Thymus (tissue), 11 donors: ENCODE measurements around the gene FGFBP3. TPM values are rescaled to one million over a fixed set of nuclear protein-coding genes. Genes with fewer than 3 reads are reported as not detected.
A peak's percentile ranks its signal among the peaks of the same experiment; 100 is the strongest.

ENCODE experiments used
- DNase-seq, 9 donors: peaks; one replicate each; pipeline ENCODE4 v3.0.0-alpha.2; 2013; ENCODE audit warnings: low spot score in 9 of 9, low read depth in 6 of 9, missing footprints in 1 of 9
- H3K27ac ChIP-seq, 2 donors: one replicate each; pipeline ENCODE4 v1.5.1; 2013; ENCODE audit warnings: control low read depth in 1 of 2, low read depth in 1 of 2, low read length in 1 of 2, mild to moderate bottlenecking in 1 of 2, moderate library complexity in 1 of 2
- H3K27me3 ChIP-seq, 2 donors: one replicate each; pipeline ENCODE4 v1.5.1; 2013; ENCODE audit warnings: low read length in 1 of 2; ENCODE audit not compliant: control insufficient read depth in 2 of 2, insufficient read depth in 1 of 2
- H3K36me3 ChIP-seq, 2 donors: one replicate each; pipeline ENCODE4 v1.5.1; 2013; ENCODE audit warnings: low read length in 1 of 2, mild to moderate bottlenecking in 1 of 2, moderate library complexity in 1 of 2; ENCODE audit not compliant: control insufficient read depth in 2 of 2, insufficient read depth in 2 of 2
- H3K4me1 ChIP-seq, 2 donors: one replicate each; pipeline ENCODE4 v1.5.1; 2013; ENCODE audit warnings: low read length in 2 of 2; ENCODE audit not compliant: control insufficient read depth in 2 of 2, insufficient read depth in 2 of 2
- H3K4me3 ChIP-seq, 2 donors: one replicate each; pipeline ENCODE4 v1.5.1; 2013; ENCODE audit warnings: low read length in 2 of 2, control low read depth in 1 of 2, mild to moderate bottlenecking in 1 of 2
- H3K9me3 ChIP-seq, 2 donors: one replicate each; pipeline ENCODE4 v1.5.1; 2013; ENCODE audit warnings: low read length in 1 of 2, mild to moderate bottlenecking in 1 of 2; ENCODE audit not compliant: control insufficient read depth in 2 of 2, insufficient read depth in 1 of 2
- WGBS: extraction: QIAGEN DNeasy Blood & Tissue Kit; methylation state at CpG from one replicate; pipeline ENCODE4 v1.1.7; 2013; 5-methylcytosine and 5-hydroxymethylcytosine counted together
- polyA plus RNA-seq: library from polyadenylated mRNA; stranded (reverse); fragments of 200-250 nt; gene quantifications from one replicate; pipeline ENCODE4 v1.2.3, GENCODE V29; 2013
- total RNA-seq: library from RNA; stranded (reverse); fragments of 120-200 nt; gene quantifications from one replicate; pipeline ENCODE4 v1.2.4, GENCODE V29; 2013
- donor health status: healthy.

FGFBP3 gene
- total and polyA plus RNA-seq, 2 donors = 0.52 to 1.9 TPM

DNA sequence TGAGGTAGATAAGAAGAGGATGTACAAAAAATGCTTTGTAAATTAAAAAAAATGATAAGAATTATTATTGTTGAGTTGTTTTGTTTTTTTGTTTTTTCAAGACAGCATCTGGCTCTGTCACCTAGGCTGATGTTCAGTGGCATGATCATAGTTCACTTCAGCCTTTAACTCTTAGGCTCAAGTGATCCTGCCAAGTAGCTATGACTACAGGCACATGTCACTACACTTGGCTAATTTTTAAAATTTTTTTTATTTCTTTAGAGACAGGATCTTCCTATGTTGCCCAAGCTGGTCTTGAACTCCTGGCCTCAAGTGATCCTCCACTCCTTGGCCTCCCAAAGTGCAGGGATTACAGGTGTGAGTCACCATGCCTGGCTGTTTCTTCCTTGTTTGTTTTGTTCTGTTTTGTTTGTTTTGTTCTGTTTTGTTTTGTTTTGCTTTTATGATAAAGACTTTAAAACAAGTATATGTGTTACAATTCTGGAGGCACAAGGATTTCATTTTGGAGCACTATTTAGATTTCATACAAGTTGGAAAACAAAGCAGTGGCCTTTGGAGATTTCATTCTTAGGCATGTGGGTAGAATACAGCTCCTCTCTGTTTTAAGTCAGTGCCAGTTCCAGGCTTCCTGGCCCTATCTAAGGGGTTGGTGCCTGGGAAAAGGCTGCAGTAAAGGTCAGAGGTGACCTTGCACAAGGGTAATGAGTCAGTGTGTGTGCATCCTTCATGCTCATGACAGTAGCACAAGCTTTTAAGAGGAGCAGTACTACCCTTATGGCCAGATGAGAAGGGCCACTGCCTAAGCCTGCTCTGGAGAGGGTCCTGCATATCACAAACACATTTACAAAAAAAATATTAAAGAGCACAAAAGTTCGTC, 17.9 kb downstream of the FGFBP3 start:
- H3K4me3 ChIP-seq = no peak overlapping the region
- H3K9me3 ChIP-seq = no peaks in the 10 kb centered on the region
- DNase-seq = no peak
- H3K4me1 ChIP-seq = peaks cover 0 to 8% of the 10 kb centered on the region in 2 donors
- peaks cover 0 to 17% of the 10 kb centered on the region in 2 donors for H3K27me3 ChIP-seq
- H3K36me3 ChIP-seq = no peaks in the 10 kb centered on the region
- no peak overlapping the region for H3K27ac ChIP-seq
- WGBS = 98% methylated on average over 1 of the region's 1 CpG

DNA sequence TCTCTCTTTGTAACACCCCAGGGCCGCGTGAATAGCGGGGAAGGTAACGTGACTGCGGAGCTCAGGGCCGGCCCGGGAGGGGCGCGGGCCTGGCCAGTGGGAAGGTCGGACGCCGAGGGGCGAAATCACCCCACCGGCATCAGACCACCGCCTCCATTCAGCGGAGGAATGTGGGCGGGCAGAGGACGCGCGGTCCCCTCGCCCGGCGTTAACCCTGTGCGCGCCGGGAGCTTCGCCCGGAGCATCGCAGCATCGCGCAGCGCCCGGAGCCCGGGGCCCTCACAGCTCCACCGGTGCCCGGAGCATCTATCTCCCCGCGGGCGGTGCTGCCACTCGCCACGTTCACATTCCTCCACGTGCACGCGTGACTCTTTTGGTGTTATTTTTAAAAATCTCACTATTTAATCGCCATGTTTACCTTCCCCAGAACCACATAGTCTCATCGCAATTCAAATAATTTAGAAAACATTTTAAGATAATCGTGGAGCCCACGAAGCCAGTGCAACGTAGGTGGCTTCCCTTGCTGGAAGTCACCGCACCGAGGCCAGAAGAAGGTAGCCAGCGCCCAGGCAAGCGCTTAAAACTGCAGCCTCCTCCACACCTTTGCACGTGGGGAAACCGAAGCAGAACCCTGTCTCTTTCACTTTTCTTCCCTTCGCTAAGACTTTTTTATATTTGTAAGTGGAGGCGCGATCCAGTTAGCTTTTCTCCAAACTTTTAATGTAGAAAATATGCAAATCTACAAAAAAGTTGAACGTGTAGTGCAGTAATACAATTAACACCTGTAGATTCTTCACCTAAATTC, 21.8 kb downstream of the FGFBP3 start:
- peak in 2 of 9 donors; percentile 12 to 38 for DNase-seq
- H3K4me1 ChIP-seq = peaks cover 0 to 8% of the 10 kb centered on the region in 2 donors
- no peaks in the 10 kb centered on the region for H3K9me3 ChIP-seq
- no peak overlapping the region for H3K27ac ChIP-seq
- H3K4me3 ChIP-seq = peak overlapping the region; percentile 39 to 46
- H3K27me3 ChIP-seq = peaks cover 2 to 34% of the 10 kb centered on the region in 2 donors
- H3K36me3 ChIP-seq = no peaks in the 10 kb centered on the region
- WGBS = under 1% methylated on average over 59 of the region's 59 CpGs

DNA sequence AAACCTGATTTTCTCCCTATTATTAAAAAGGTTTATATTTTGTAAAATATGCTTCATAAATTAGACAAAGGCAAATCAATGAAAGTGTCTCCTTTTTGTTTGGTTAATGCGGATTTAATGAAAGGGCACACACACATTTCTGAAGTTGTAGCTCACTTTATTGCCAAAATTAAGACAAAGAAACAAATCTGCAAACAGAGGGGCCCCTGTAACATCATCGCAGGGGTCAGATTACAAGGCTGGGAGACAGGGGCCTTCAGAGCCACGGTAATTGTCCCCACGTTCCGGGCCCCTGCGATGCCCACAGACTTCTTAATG, 22.4 kb downstream of the FGFBP3 start:
- 24% methylated on average over 6 of the region's 6 CpGs for WGBS
- peaks cover 0 to 8% of the 10 kb centered on the region in 2 donors for H3K4me1 ChIP-seq
- H3K4me3 ChIP-seq = peak overlapping the region; percentile 39 to 46
- peaks cover 2 to 34% of the 10 kb centered on the region in 2 donors for H3K27me3 ChIP-seq
- no peak overlapping the region for H3K27ac ChIP-seq
- no peaks in the 10 kb centered on the region for H3K36me3 ChIP-seq
- no peaks in the 10 kb centered on the region for H3K9me3 ChIP-seq
- DNase-seq = no peak

DNA sequence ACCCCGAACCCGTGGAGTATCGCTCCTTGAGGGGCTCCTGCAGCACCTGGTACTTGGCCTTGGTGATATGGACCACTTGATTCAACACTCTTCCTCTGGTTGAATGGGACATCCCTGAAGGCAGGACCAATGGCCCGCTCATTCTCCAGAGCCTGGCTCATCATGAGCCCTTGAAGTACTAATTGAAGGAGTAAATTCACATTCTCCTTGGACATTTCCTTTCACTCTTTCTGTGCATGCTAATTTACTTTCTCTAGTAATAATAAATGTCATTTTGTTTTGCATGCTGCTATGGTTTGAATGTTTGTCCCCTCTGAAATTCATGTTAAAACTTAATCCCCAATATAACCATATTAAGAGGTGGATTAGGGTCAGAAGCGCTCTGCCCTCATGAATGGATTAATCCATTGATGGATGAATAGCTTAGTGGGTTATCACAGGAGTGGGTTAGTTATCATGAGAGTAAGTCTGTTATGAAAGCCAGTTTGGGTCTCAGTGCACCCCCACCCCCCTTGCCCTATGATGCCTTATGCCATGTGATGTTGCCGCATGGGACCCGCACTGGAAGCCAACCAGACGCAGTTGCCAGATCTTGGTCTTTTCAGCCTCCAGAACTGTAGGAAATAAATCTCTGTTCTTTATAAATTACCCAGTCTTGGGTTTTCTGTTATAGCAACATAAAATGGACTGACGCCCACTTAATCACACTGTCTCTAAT, 23.8 kb downstream of the FGFBP3 start:
- no peak overlapping the region for H3K27ac ChIP-seq
- no peaks in the 10 kb centered on the region for H3K9me3 ChIP-seq
- no peaks in the 10 kb centered on the region for H3K36me3 ChIP-seq
- no peak overlapping the region for H3K4me3 ChIP-seq
- peaks cover 0 to 8% of the 10 kb centered on the region in 2 donors for H3K4me1 ChIP-seq
- no peak for DNase-seq
- 98% methylated on average over 9 of the region's 9 CpGs for WGBS
- H3K27me3 ChIP-seq = peaks cover 2 to 34% of the 10 kb centered on the region in 2 donors

DNA sequence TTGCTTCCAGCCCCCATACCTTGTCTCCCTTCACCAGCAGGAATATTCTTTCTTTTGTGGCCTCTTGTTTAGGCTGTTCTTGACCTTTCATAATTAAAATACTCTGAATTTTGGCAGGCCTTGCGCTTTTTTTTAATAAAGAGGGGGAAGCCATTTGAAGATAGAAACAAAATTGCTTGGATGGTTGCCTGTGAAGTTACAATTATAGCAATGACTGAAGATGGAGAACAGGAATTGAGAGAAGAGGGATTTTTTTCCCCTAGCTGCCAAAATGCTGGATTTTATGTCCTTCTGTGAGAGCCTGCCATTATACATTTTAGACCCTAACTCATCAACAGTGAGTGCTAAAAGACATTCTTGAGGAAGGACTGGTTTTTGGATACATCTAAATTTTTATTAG, 24.8 kb downstream of the FGFBP3 start:
- WGBS = 100% methylated on average over 1 of the region's 1 CpG
- Histone ChIP-seq H3K4me3 (no peak overlapping the region), H3K4me1 (peaks cover 0 to 8% of the 10 kb centered on the region in 2 donors), H3K9me3 (no peaks in the 10 kb centered on the region), H3K27ac (no peak overlapping the region), H3K27me3 (peaks cover 2 to 34% of the 10 kb centered on the region in 2 donors), H3K36me3 (no peaks in the 10 kb centered on the region)
- no peak for DNase-seq

DNA sequence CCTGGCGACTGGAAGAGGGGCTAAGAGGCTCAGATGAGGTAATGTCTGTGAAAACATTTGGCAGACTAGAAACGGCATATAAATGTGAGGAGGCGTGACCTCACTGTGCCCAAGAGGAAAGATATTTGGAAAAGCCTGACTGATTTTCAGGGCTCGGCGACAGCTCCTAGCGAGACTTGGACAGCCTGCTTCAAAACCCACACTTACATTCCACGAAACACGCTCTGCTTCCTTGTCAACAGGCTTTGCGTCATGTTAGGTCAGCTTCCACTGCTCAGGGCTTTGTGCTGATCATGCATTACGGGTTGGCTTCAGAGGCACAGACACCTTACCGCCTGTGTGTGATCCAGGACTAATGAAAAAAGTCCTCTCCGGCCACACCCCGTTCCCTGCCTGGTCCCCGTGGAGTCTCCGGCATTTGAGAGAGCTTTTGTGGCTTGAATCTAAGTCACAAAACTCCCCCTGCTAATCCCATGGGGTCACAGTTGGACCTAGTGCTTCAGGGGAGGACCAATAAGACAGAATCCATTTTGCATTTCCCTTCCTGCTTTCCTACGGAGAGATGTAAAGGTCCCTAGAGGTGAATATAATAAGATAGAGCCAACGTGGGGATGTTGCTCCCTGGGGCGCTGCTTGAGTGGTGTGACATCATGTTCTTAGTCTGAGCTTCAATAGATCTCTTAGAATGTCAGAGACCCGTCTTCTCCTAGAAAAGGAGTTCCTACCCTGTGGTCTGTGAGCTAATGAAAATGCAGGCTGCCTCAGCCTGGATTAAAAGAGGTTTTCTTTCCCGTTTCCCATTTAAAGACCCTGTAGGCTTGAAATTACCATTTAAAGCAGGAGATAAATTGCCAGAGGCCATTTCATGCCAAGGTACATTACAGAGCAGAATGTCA, 25.5 kb downstream of the FGFBP3 start:
- WGBS = 84% methylated on average over 20 of the region's 20 CpGs
- H3K4me3 ChIP-seq = no peak overlapping the region

DNA sequence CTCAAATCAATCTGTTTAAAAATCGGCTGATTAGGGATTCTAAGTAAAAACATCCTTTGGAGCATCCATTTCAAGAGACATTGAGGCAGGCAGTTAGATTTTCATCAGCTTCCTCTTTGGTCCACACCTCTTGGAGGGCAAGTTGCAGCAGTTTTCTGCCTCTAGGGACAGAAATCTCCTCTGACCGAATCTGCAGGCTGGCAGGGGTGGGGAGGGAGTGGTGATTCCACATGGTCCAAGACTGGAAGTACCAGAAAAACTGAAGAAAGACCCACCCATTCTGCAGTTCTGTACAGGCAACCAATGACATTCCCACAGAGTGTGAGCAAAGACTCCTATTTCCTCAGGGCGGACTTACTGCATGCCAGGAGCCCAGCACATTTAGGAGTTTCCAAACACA, 29.0 kb downstream of the FGFBP3 start:
- Histone ChIP-seq H3K9me3 (no peaks in the 10 kb centered on the region), H3K4me1 (no peaks in the 10 kb centered on the region), H3K27me3 (peaks cover 0 to 11% of the 10 kb centered on the region in 2 donors), H3K4me3 (no peak overlapping the region), H3K36me3 (no peaks in the 10 kb centered on the region), H3K27ac (no peak overlapping the region)
- no peak for DNase-seq
- WGBS = 68% methylated on average over 3 of the region's 3 CpGs

More for the DNA sequence above, 25.5 kb downstream of the FGFBP3 start:
- Histone ChIP-seq H3K27me3 (peaks cover 2 to 34% of the 10 kb centered on the region in 2 donors), H3K27ac (no peak overlapping the region), H3K4me1 (peaks cover 0 to 8% of the 10 kb centered on the region in 2 donors), H3K9me3 (no peaks in the 10 kb centered on the region), H3K36me3 (no peaks in the 10 kb centered on the region)
- no peak for DNase-seq

DNA sequence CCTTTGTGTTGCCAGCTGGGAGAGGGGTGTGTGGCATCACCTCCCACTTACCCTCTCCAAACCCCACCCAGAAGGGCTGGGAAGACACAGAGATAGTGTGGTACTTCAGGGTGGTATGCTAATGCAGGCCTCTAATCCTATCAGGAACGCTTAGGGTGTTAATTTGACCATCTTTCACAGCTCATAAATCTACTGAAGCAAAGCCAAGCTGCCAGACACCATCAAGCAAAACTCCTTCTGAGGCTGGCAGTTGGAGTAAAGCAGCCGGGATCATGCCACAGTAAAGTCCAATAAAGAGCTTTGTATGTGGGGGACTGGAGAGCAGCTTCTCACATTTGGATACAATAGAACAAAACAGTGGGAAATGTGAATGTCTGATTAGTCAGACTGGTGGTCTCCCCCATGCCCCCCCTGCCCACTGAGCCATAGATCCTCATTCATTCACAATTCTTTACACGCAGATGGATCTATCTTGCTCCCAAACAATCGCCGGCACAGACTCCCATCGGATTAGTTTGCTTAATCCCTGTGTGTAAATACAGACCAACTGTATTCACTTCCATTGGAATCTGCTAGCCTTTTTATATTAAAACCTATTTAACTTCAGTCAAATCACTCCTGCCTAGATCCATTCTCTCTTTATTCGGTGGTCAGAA, 29.6 kb downstream of the FGFBP3 start:
- Histone ChIP-seq H3K27ac (no peak overlapping the region), H3K9me3 (no peaks in the 10 kb centered on the region)

More for the DNA sequence above, 29.6 kb downstream of the FGFBP3 start:
- Histone ChIP-seq H3K27me3 (peaks cover 0 to 9% of the 10 kb centered on the region in 2 donors), H3K36me3 (no peaks in the 10 kb centered on the region), H3K4me1 (no peaks in the 10 kb centered on the region), H3K4me3 (no peak overlapping the region)
- no peak for DNase-seq
- 77% methylated on average over 7 of the region's 7 CpGs for WGBS
